ENCODE measurements around the gene SC5D.

GRCh38 chr11:121257289-121257688, 35.3 kb upstream of the SC5D start:
- no peak for TF ChIP-seq CTCF (IDR thresholded peaks at IDR 0.05; ENCODE audit: insufficient read depth, low read length)
- TF ChIP-seq POLR2AphosphoS5 (IDR thresholded peaks at IDR 0.05; ENCODE audit: low read depth), result no peak
- TF ChIP-seq SPI1 (IDR thresholded peaks at IDR 0.05; ENCODE audit: borderline replicate concordance, low read depth), result no peak
- TF ChIP-seq, protein P1, sequence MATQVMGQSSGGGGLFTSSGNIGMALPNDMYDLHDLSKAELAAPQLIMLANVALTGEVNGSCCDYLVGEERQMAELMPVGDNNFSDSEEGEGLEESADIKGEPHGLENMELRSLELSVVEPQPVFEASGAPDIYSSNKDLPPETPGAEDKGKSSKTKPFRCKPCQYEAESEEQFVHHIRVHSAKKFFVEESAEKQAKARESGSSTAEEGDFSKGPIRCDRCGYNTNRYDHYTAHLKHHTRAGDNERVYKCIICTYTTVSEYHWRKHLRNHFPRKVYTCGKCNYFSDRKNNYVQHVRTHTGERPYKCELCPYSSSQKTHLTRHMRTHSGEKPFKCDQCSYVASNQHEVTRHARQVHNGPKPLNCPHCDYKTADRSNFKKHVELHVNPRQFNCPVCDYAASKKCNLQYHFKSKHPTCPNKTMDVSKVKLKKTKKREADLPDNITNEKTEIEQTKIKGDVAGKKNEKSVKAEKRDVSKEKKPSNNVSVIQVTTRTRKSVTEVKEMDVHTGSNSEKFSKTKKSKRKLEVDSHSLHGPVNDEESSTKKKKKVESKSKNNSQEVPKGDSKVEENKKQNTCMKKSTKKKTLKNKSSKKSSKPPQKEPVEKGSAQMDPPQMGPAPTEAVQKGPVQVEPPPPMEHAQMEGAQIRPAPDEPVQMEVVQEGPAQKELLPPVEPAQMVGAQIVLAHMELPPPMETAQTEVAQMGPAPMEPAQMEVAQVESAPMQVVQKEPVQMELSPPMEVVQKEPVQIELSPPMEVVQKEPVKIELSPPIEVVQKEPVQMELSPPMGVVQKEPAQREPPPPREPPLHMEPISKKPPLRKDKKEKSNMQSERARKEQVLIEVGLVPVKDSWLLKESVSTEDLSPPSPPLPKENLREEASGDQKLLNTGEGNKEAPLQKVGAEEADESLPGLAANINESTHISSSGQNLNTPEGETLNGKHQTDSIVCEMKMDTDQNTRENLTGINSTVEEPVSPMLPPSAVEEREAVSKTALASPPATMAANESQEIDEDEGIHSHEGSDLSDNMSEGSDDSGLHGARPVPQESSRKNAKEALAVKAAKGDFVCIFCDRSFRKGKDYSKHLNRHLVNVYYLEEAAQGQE (IDR thresholded peaks at IDR 0.05; ENCODE audit: insufficient replicate concordance, low read depth), result no peak
- TF ChIP-seq GABPA (IDR thresholded peaks at IDR 0.05; ENCODE audit: low read depth), result no peak

Measured in HL-60 (cell line).